ENCODE results near the gene ZNF433. TPM values are rescaled to one million over a fixed set of nuclear protein-coding genes. Genes with fewer than 3 reads are reported as not detected.

The ZNF433 gene
- total RNA-seq, 2 donors from 2014 or later: 4.4 to 5.5 TPM

DNA sequence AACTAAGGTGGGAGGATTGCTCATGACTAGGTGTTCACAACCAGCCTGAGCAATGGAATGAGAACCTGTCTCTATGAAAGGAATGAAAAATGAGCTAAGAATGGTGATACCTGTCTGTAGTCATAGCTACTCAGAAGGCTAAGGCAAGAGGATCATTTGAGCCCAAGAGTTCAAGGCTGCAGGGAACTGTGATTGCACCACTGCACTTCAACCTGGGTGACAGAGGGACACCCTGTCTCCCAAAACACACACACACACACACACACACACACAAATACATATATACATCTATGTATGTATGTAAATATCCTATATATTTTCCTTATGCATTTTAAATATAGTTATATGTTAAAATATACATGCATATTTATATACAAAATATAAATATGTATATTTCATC is 7.4 kb upstream of the ZNF433 start:
- TF ChIP-seq, protein P1, sequence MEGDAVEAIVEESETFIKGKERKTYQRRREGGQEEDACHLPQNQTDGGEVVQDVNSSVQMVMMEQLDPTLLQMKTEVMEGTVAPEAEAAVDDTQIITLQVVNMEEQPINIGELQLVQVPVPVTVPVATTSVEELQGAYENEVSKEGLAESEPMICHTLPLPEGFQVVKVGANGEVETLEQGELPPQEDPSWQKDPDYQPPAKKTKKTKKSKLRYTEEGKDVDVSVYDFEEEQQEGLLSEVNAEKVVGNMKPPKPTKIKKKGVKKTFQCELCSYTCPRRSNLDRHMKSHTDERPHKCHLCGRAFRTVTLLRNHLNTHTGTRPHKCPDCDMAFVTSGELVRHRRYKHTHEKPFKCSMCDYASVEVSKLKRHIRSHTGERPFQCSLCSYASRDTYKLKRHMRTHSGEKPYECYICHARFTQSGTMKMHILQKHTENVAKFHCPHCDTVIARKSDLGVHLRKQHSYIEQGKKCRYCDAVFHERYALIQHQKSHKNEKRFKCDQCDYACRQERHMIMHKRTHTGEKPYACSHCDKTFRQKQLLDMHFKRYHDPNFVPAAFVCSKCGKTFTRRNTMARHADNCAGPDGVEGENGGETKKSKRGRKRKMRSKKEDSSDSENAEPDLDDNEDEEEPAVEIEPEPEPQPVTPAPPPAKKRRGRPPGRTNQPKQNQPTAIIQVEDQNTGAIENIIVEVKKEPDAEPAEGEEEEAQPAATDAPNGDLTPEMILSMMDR (IDR thresholded peaks at IDR 0.05): no peak
- H3K4me1 ChIP-seq: no peaks in the 10 kb centered on the region
- H3K9me3 ChIP-seq: peaks cover 16 to 39% of the 10 kb centered on the region in 2 donors

DNA sequence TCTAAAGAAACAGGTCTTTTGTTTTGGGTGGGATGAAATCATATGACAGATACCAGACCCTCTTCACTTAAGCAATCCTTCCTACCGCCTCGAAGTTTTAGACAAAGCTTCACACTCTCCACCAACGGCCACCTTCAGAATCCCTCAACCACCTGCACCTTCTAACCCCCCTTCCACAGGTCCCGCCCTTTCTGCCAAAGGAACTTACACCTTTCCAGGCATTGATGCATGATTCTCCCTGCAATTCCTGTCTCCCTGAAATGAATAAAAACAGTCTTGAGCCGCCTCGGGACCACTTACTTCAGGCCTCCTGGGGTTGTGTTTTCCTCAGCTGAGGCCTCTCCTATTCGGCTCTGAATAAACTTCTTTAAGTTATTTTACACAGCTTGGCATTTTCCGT is 859 bp downstream of the ZNF433 start:
- no peak for DNase-seq (ENCODE audit: low spot score)
- H3K27me3 ChIP-seq: no peaks in the 10 kb centered on the region
- TF ChIP-seq, protein P1 (IDR thresholded peaks at IDR 0.05): no peak
- H3K4me1 ChIP-seq: peaks cover 0 to 16% of the 10 kb centered on the region in 2 donors
- H3K9me3 ChIP-seq: no peaks in the 10 kb centered on the region
- H3K36me3 ChIP-seq: no peaks in the 10 kb centered on the region
- H3K27ac ChIP-seq: peak overlapping the region; percentile 81 to 91
- H3K4me3 ChIP-seq: peak overlapping the region; percentile 84 to 91

More for the DNA sequence above, 7.4 kb upstream of the ZNF433 start:
- no peak overlapping the region for H3K27ac ChIP-seq
- no peaks in the 10 kb centered on the region for H3K27me3 ChIP-seq
- no peaks in the 10 kb centered on the region for H3K36me3 ChIP-seq
- H3K4me3 ChIP-seq: no peak overlapping the region
- DNase-seq (ENCODE audit: low spot score): no peak

DNA sequence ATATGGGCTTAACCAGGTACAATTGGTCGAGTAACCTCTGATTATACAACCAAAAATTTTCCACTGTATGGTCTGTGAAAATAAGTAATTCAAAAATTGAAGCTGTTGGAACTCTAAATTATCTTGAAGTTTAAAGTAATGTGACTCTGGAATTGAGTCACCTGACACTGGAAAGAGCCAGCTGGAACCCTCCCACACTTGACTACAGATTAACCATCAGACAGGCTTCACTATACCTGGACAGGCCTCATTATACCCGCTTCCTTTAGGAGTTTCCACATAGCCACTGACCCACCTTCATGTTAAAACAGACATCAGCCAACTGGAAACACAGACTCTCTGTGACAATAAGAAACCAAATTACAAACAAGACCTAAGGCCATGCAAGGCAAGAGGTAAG is 1.3 kb downstream of the ZNF433 start:
- Histone ChIP-seq H3K4me1 (peaks cover 0 to 16% of the 10 kb centered on the region in 2 donors), H3K36me3 (no peaks in the 10 kb centered on the region), H3K4me3 (no peak overlapping the region), H3K9me3 (no peaks in the 10 kb centered on the region), H3K27ac (peak overlapping the region in 1 of 2 donors; percentile 91), H3K27me3 (no peaks in the 10 kb centered on the region)
- no peak for DNase-seq (ENCODE audit: low spot score)
- TF ChIP-seq, protein P1 (IDR thresholded peaks at IDR 0.05): no peak

DNA sequence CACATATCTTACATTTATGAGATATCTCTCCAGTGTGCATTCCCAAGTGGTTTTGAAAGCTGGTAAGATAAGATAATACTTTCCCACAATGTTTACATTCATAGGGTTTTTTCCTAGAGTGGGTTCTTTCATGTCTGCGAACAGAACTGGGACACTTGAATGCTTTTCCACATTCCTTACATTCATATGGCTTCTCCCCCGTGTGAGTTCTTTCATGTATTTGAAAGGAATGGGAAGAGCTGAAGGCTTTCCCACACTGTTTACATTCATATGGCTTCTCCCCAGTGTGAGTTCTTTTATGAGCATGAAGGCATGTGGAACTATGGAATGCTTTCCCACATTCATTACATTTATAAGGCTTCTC is 19.7 kb downstream of the ZNF433 start:
- TF ChIP-seq, protein P1 (IDR thresholded peaks at IDR 0.05): no peak
- Histone ChIP-seq H3K4me3 (no peak overlapping the region), H3K9me3 (peaks cover 22 to 66% of the 10 kb centered on the region in 2 donors), H3K36me3 (peaks cover 49% of the 10 kb centered on the region), H3K27me3 (no peaks in the 10 kb centered on the region), H3K4me1 (no peaks in the 10 kb centered on the region), H3K27ac (no peak overlapping the region)
- no peak for DNase-seq (ENCODE audit: low spot score)

DNA sequence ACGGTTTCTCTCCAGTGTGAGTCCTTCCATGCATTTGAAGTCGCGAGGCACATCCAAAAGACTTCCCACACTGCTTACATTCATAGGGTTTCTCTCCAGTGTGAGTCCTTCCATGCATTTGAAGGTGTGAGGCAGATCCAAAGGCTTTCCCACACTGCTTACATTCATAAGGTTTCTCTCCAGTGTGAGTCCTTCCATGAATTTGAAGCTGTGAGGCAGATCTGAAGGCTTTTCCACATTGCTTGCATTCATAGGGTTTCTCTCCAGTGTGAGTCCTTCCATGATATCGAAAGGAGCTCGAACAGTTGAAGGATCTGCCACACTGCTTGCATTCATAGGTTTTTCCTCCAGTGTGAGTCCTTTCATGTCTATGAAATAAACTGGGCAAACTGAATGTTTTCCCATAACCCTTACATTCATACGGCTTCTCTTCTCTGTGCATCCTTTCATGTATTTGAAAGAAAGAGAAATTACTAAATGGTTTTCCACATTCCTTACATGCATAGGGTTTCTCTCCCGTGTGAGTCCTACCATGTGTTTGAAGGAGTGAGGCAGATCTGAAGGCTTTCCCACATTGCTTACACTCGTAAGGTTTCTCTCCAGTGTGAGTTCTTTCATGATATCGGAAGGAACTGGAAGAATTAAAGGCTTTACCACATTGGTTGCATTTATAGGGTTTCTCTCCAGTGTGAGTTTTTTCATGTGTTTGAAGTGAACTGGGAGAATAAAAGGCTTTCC is 20.3 kb downstream of the ZNF433 start:
- H3K36me3 ChIP-seq: peaks cover 49% of the 10 kb centered on the region

More for the DNA sequence above, 20.3 kb downstream of the ZNF433 start:
- H3K27me3 ChIP-seq: no peaks in the 10 kb centered on the region
- H3K4me1 ChIP-seq: no peaks in the 10 kb centered on the region
- H3K4me3 ChIP-seq: no peak overlapping the region
- no peak overlapping the region for H3K27ac ChIP-seq
- TF ChIP-seq, protein P1 (IDR thresholded peaks at IDR 0.05): no peak
- DNase-seq (ENCODE audit: low spot score): no peak
- H3K9me3 ChIP-seq: peaks cover 22 to 66% of the 10 kb centered on the region in 2 donors
